NCI-H524 (cell line): ENCODE measurements around the gene FAM124B.

ENCODE experiments used
- DNase-seq, 2 experiments: peaks; one replicate each; lab custom pipeline; 2025; lab: John Stamatoyannopoulos, UW

FAM124B gene

DNA sequence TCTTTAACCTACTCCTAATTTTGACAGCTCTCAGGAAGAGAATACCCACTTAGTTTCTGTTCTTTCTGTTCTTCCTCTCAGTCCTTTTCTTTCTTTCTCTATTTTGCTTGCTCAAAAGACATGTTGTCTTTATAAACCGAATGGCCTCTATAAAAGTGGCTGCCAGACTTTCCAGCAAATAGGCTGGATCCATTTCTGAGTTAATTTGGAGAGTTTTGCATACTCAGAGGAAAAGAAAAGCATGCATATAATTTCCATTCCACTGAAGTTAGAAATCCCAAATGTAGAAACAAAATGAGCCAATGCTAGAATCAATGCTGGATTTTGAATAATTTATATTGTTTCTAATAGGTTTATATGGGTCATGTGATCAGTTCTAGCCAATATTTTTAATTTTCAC lies 65.9 kb downstream of the FAM124B start:
- DNase-seq = no peak

- no peak for DNase-seq
These were observed 67.2 kb downstream of the FAM124B start for GRCh38 chr2:224334726-224335125.

DNA sequence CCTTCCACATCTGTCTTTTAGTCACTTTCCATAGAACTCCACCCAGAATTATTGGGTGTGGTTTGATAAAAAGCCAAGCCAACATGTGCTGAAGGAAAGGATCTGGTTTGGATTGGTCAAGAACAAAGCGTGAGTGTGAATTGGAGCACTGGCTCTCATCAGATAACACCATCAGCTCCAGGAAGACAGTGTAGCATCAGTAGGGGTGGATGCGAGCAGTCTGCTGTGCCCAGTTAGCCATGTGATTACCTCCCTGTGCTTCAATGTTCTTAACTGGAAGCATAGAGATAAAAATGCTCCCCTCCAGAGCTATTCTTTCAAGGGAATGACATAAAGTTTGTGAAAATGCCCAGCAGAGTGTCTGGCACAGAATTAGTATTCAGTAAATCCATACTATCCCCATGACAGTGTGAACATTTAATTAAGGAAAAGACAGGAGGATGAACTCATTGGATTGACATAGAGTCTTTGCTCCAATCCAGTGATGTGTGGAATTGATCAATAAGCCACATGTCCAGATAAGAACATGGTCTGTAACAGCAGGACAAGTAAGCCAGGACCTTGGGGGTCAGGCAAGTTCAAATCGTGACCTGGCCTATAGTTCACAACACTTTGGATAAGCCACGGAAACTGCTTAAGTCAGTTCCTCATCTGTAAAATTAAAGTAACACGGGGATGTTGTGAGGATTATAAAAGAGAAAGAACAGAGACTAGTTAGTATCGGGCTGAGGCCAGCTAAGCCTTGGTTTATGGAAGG lies 68.0 kb downstream of the FAM124B start:
- DNase-seq = no peak

DNA sequence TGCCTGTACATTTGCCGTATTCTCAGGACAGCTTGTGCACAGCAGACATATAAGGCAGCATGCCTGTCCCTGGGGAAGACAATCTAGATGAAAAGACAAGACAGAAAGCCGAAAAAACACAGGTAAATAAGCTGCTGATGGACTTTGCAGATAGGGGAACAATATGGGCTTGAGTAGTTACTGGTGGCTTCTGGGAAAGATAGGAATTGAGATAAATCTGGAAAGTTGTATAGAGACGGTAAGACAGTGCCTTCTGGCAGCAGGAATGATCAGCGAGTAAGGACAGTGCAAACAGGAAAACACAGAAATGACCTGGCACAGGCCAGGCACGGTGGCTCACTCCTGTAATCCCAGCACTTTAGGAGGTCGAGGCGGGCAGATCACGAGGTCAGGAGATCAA lies 70.2 kb downstream of the FAM124B start:
- no peak for DNase-seq

DNA sequence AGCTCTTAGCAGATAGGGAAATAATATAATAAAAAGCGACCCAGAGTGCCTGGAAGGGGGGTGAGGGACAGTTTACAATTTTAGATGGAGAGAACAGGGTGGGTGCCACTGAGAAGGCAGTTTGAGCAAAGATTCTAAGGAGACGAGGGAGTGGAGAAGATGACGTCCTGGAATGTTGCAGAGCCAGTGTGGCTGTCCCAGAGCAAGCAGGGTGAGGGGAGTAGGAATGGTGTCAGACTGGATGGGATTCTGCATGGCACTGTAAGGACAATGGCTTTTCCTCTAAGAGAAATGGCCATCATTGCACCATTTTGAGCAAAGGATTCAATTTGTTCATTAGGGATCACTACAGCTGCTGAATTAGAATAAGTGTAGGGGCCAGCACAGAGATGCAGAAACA lies 73.1 kb downstream of the FAM124B start:
- no peak for DNase-seq
